ENCODE results near the gene CILP.
A peak's percentile ranks its signal among the peaks of the same experiment; 100 is the strongest.

Gene CILP

DNA sequence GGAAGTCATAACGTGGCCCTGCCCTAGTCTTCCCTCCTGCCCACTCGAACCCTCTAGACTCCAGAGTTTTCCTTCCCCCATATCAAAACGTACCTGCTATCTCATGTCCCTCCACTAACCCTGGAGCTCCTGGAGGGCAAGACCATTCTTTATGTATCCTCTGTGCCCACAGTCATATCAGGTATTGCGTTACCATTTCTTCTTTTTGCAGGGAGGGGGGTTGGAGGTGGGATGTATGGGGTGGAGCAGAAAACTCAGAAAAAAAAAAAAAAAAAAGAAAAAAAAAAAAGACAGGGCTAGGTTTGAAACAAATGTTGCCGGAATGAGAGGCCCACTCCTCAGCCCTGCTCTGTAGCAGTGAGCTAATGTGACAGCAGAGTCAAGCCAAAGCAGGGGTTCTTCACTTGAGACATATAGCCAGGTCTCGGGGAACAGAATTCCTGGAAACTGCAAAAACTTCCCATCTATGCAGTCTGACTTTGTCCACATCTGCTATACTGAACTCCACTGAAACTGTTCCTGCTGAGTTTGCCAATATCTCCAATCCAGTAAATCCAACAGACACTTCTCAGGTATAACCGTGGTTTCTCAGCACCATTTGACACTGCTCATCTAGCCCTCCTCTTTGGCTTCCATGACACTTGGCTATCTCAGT, 44.3 kb upstream of the CILP start:
- H3K4me1 ChIP-seq (ENCODE audit: control insufficient read depth in 1 of 2, insufficient read depth in 1 of 2, low read depth in 1 of 2, low read length in 1 of 2): no peaks in the 10 kb centered on the region
- H3K36me3 ChIP-seq: peaks cover 64% of the 10 kb centered on the region
- TF ChIP-seq, protein P1, sequence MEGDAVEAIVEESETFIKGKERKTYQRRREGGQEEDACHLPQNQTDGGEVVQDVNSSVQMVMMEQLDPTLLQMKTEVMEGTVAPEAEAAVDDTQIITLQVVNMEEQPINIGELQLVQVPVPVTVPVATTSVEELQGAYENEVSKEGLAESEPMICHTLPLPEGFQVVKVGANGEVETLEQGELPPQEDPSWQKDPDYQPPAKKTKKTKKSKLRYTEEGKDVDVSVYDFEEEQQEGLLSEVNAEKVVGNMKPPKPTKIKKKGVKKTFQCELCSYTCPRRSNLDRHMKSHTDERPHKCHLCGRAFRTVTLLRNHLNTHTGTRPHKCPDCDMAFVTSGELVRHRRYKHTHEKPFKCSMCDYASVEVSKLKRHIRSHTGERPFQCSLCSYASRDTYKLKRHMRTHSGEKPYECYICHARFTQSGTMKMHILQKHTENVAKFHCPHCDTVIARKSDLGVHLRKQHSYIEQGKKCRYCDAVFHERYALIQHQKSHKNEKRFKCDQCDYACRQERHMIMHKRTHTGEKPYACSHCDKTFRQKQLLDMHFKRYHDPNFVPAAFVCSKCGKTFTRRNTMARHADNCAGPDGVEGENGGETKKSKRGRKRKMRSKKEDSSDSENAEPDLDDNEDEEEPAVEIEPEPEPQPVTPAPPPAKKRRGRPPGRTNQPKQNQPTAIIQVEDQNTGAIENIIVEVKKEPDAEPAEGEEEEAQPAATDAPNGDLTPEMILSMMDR (IDR thresholded peaks at IDR 0.05): no peak
- no peaks in the 10 kb centered on the region for H3K9me3 ChIP-seq
- H3K4me3 ChIP-seq (ENCODE audit: low read depth in 1 of 2, low read length in 1 of 2): no peak overlapping the region
- no peak overlapping the region for H3K27ac ChIP-seq
- H3K27me3 ChIP-seq: no peaks in the 10 kb centered on the region

DNA sequence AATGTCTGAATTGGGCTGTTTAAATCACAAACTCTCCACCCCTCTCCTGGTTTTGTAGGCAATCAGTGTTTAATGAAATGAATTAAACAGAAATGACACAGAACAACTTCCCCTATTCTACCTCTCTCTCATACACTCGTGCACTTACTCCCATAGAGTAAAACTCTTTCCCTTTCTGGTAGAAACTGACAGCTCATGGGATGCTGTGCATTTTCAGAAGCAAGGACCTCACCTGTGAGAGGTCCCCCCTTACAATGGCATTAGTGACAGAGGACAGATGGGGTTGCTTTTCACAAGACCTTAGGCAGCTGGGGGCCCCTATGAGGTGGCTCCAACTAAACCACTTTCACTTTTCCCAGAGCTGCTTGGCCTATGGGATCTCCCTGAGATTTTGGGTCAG, 43.5 kb upstream of the CILP start:
- no peaks in the 10 kb centered on the region for H3K27me3 ChIP-seq
- no peaks in the 10 kb centered on the region for H3K4me1 ChIP-seq (ENCODE audit: control insufficient read depth in 1 of 2, insufficient read depth in 1 of 2, low read depth in 1 of 2, low read length in 1 of 2)
- H3K27ac ChIP-seq: peak overlapping the region; percentile 3
- TF ChIP-seq, protein P1 (IDR thresholded peaks at IDR 0.05): no peak
- no peak overlapping the region for H3K4me3 ChIP-seq (ENCODE audit: low read depth in 1 of 2, low read length in 1 of 2)
- H3K9me3 ChIP-seq: no peaks in the 10 kb centered on the region
- peaks cover 61% of the 10 kb centered on the region for H3K36me3 ChIP-seq

DNA sequence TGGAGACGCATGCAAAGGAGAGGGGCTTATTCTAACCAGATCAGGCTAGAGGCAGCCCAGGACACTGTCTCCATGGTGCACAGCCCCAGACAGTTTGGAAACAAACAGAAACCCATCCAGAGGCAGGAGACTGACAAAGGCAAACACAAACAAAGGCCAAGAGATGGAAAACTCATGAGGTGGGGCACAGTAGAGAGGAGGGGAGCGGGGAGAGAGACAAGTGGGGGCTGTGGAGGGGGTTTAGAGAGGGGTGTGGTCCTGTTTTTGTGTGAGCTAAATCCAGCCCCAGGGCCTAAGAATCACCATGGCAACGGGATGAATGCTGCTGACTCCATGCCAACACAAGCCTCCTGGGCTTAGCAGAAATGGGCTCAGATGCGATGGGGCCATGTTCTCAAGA, 43.1 kb upstream of the CILP start:
- H3K27ac ChIP-seq: no peak overlapping the region
- H3K4me1 ChIP-seq (ENCODE audit: control insufficient read depth in 1 of 2, insufficient read depth in 1 of 2, low read depth in 1 of 2, low read length in 1 of 2): no peaks in the 10 kb centered on the region
- TF ChIP-seq, protein P1 (IDR thresholded peaks at IDR 0.05): no peak

DNA sequence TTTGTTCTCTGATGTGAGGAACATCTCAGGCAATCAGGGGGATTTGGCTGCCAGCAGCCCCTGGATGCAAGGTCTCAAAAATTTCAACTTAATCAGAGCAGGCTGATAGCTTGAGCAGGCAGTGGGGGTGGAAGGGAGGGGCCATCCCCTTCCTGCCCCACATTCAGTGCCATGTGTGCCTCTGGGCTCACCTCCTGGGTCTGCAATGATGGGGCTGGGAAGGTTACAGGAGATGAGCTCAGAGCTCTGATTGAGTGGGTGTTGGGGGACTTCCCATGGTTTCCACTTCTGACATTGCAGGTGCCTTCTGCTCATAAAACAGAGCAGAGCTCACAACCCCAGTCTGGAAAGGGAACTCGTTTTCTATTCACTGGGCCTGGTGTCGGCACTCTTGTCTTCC, 38.4 kb upstream of the CILP start:
- TF ChIP-seq, protein P1 (IDR thresholded peaks at IDR 0.05): no peak
- no peaks in the 10 kb centered on the region for H3K4me1 ChIP-seq (ENCODE audit: control insufficient read depth in 1 of 2, insufficient read depth in 1 of 2, low read depth in 1 of 2, low read length in 1 of 2)
- no peaks in the 10 kb centered on the region for H3K9me3 ChIP-seq
- H3K36me3 ChIP-seq: peaks cover 64% of the 10 kb centered on the region
- H3K27ac ChIP-seq: no peak overlapping the region
- no peak overlapping the region for H3K4me3 ChIP-seq (ENCODE audit: low read depth in 1 of 2, low read length in 1 of 2)
- H3K27me3 ChIP-seq: no peaks in the 10 kb centered on the region

More for the DNA sequence above, 43.1 kb upstream of the CILP start:
- Histone ChIP-seq H3K9me3 (no peaks in the 10 kb centered on the region), H3K4me3 (ENCODE audit: low read depth in 1 of 2, low read length in 1 of 2) (no peak overlapping the region), H3K27me3 (no peaks in the 10 kb centered on the region), H3K36me3 (peaks cover 61% of the 10 kb centered on the region)

DNA sequence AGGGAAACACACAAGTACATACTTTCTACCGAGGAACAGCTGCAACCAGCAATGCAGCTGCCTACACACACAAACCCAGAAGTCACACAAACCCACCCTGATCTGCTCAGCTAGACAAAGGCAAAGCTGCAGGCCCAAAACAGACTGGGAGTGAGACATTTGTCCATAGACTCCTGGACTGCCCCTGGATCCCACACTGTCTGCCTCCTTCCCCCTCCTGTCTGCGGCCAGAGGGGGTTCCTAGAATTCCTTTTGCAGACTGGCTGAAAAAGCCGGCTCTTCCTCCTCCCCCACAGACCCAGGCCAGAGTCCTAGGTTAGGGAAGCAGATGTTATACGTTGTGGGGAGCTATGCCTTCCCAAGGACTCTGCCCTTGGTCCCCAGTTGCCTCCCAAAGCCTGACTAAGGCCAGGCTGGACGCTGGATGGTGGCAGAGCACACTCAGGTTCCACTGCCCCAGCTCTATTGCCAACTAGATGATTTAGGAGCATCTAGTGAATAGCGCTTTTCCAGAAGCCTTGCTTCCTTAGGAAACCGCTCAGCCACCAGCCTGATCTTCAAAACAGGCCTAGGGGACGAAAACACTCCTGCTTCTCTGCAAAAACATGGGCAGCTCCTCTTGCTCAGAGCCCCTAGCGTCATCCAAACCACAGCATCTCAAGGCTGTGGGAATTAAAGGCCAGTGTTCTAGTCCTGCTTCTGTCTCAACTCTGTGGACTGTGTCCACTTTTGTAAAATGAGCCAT, 37.4 kb upstream of the CILP start:
- Histone ChIP-seq H3K27ac (no peak overlapping the region), H3K4me3 (ENCODE audit: low read depth in 1 of 2, low read length in 1 of 2) (no peak overlapping the region), H3K36me3 (peaks cover 56% of the 10 kb centered on the region), H3K9me3 (no peaks in the 10 kb centered on the region), H3K4me1 (ENCODE audit: control insufficient read depth in 1 of 2, insufficient read depth in 1 of 2, low read depth in 1 of 2, low read length in 1 of 2) (no peaks in the 10 kb centered on the region), H3K27me3 (no peaks in the 10 kb centered on the region)
- TF ChIP-seq, protein P1 (IDR thresholded peaks at IDR 0.05): no peak

Measured in neutrophil (primary cell).